SU-DHL-6 (cell line): Measurements from ENCODE around the gene GRIK2.

Experiments
- CTCF ChIP-seq: fragments of 200-600 bp; sonication (generic); IDR thresholded peaks from one replicate; pipeline ENCODE4 v1.5.1; 2017; ENCODE audit warnings: antibody characterized with exemption, mild to moderate bottlenecking, low read length, moderate library complexity; ENCODE audit not compliant: insufficient read depth, poor library complexity, severe bottlenecking
- EZH2phosphoT487 ChIP-seq: fragments of 200-600 bp; sonication (generic), shearing (Covaris generic); conservative IDR thresholded peaks from 2 replicates; pipeline ENCODE4 v1.6.1; 2018; ENCODE audit warnings: mild to moderate bottlenecking, antibody characterized with exemption, low read length, moderate library complexity, mixed read lengths

DNA sequence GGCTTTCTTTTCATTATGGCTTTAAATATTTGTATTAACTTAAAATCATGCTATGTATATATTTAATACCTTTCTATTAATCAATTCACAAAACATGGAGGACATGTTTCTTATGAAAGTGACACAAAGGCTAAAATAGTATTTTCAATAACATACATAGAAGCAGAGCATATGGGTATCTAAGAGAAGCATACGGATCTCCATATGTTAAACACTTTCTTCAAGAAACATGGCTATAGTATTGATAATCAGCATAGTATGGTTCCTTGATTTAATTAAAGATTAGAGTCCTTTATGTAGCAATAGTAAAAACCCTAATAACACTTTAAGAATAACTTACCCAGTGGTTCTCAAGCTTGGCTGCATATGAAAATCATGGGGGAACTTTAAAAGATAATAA lies 58.5 kb downstream of the GRIK2 start:
- no peak for TF ChIP-seq CTCF
- TF ChIP-seq EZH2phosphoT487 = no peak
